Activated CD8-positive, alpha-beta memory T cell treated with anti-CD3 and anti-CD28 coated beads for 48 hours (primary cell): ENCODE data around the gene CGNL1.

Source experiments
- DNase-seq, 3 experiments: peaks; one replicate each; pipeline ENCODE4 v3.0.0-alpha.2; 2020; ENCODE audit warnings: low read depth in 2 of 3, low spot score in 2 of 3

CGNL1 gene

GRCh38 chr15:57422113-57422754 is 45.9 kb downstream of the CGNL1 start:
- no peak for DNase-seq

- DNase-seq = no peak
Measured at GRCh38 chr15:57423599-57424140, 47.4 kb downstream of the CGNL1 start.

GRCh38 chr15:57424628-57425405 is 48.5 kb downstream of the CGNL1 start:
- DNase-seq = no peak

DNA sequence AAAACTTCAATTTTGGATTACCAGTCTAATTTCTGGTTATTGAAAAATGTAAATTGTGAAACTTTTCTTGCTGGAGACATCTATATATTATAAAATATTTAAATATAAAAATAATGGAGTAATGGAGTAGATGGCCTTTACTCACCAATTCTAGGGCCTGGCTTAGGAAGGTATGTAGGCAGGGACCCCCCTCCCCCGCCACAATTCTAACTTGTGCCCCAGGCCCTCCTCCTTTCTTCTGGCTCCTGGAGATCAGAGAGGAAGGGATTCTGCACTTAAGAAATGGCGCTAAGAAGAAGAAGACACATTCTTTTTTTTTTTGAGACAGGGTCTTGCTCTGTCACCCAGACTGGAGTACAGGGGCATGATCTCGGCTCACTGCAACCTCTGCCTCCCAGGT is 49.5 kb downstream of the CGNL1 start:
- DNase-seq = no peak

DNA sequence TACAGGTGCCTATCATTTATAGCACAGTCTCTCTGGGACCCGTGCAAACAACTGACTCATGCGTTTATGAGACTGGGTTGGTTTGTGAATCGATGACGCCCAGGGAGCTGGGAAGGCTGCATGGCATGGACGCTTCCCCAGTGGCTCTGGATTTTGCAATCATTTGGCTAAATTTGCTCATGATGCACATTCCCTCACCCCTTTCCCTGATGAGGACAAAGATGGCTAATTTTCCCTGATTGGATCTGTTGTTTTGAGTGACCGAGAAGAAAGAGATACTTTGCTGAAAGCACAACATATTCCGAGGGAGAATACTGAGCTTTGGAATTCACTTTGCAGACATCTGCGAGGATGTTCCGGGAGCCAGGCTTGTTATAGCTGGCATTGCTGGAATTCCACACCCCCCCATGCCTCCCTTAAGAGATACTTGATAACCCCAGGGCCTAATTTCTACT is 51.1 kb downstream of the CGNL1 start:
- no peak for DNase-seq

DNA sequence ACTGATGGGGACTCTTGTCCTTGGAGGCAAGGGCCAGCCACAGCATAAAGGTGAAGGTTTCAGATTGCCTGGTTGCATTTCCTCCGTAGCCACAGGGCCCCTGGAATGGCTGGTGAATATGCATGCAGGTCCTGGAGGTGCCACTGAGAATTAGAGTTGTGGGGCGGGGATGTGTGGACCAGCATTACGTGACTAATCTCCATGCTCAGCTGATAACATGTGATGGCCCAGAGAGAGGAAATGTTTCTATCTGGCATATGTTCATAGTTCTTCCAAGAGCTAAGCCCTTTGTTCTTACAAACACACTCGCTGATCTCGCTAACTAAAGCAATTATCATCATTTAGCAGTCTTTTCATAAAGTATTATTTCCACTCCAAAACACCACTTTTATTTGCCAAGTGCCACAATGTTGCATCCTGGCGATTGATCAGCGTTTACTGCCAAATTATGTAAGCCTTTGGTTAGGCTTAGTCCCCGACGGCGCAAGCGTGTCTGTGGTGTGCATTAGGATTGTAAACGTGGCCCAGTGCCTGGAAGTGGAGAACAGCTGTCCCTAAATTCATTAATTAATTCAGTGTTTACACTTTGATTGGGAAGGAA is 55.9 kb downstream of the CGNL1 start:
- no peak for DNase-seq

GRCh38 chr15:57436166-57436565 is 59.9 kb downstream of the CGNL1 start:
- no peak for DNase-seq

DNA sequence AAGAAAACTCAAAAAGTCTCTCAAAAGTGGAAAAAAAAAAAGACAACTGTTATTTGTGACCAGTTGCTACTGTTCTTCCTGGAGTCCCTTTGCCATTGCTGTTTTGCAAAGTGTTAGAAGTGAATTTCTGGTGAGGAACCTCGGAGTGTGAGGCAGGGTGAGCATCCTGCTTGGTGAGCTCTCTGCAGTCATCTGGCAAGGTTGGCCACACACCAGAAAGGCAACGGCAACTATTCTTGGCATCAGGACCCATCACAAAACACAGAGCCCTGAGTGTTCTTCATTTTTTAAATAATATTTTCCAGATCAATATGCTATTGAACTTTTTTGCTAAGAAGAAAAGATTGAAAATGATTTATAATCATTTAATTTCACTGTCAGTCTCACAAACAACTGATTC is 60.7 kb downstream of the CGNL1 start:
- no peak for DNase-seq

DNA sequence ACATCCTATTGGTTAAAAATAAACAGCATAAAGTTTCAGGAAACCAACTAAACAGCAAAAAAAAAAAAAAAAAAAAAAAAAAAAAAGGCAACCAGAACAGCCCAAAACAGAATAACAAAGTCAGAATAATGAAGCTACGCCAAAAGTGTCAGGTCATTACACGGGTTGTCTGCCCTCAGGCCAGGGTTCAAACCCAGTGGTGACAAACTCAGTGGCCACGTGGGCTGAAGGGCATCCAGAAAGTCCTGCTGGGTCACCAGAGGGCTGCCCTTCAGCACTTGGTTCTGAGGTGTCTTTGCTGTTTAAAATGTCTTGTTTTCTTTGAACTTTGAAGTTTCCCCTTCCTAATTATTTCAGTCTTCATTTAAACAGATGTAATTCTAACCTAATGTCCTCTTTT is 61.3 kb downstream of the CGNL1 start:
- no peak for DNase-seq

DNA sequence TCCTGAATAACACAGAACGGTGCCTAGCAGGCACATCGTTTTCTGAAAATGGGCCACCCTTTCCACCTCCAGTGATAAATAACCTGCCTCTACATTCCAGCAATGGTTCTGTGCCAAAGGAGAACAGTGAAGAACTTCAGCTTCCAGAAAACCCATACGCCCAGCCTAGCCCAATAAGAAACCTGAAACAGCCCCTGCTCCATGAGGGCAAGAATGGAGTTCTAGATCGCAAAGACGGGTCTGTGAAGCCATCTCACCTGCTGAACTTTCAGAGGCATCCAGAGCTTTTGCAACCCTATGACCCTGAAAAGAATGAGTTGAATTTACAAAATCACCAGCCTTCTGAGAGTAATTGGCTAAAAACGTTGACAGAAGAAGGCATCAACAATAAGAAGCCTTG is 61.9 kb downstream of the CGNL1 start:
- DNase-seq = no peak

DNA sequence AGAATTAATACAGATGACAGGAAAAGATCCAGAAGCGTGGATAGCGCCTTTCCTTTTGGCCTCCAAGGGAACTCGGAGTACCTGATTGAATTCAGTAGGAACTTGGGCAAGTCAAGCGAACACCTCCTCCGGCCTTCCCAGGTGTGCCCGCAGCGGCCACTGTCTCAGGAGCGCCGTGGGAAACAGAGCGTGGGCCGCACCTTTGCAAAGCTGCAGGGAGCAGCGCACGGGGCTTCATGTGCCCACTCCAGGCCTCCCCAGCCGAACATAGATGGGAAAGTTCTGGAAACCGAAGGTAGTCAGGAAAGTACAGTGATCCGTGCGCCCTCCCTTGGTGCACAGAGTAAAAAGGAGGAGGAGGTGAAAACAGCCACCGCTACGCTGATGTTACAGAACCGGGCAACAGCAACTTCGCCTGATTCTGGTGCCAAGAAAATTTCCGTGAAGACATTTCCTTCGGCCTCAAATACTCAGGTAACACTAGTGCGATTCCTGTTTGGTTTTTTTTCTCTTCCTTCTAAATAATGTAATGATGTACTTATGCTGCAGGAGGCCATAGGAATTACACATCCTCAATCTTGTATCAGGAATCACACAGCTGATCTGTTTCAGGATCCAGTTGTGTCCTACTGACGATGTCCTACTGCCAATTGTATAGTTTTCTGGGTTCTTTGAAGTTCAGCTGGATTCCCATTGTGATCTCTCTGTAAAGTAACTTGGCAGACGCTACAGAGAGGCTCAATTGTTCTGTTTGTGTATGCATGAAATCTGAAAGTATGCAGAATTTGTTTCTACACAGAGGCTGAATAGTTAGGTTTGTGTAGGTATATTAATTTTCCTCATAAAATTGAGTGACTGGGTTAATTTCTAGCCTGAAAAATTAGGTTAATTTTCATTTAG is 63.1 kb downstream of the CGNL1 start:
- DNase-seq = no peak

GRCh38 chr15:57440167-57440566 is 63.9 kb downstream of the CGNL1 start:
- no peak for DNase-seq

DNA sequence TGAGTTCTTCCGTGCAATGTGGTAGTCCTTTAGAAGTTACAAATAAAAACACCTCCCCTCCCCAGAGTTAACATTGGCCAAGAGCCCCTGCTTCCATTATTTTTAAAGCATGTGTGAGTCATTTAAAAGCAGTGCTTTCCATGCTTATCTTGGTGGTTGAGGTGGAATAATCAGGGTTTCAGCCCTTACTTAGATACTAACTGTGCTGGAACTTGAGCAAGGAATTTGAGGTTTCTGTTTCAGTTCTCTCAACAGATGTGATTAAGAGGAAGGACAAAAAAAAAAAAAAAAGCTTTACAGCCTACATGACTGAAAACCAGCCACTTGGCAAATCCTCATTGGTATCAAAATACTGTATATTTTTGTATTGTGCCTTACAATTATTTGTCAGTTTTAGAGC is 64.5 kb downstream of the CGNL1 start:
- DNase-seq = no peak

DNA sequence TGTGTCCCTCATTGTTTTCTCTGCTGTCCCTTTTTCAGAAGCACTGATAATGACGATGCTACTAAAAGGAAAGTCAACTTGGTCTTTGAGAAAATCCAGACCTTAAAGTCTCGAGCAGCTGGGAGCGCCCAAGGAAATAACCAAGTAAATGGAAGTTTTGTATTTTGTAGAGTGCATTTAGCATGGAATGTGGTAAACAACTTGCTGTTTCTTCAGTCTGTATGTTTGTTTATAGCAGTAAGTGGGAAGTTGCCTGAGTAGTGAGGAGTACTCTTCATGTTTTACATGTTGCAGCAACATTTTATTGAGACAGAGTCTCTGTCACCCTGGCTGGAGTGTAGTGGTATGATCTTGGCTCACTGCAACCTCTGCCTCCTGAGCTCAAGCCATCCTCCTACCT is 66.0 kb downstream of the CGNL1 start:
- no peak for DNase-seq

- no peak for DNase-seq
Measured at GRCh38 chr15:57443486-57443885, 67.2 kb downstream of the CGNL1 start.

GRCh38 chr15:57444877-57445513 is 68.7 kb downstream of the CGNL1 start:
- no peak for DNase-seq

- DNase-seq = no peak
Measured at GRCh38 chr15:57445872-57446271, 69.6 kb downstream of the CGNL1 start.

- no peak for DNase-seq
Measured at GRCh38 chr15:57446393-57446792, 70.1 kb downstream of the CGNL1 start.

GRCh38 chr15:57451555-57451954 is 75.2 kb downstream of the CGNL1 start:
- no peak for DNase-seq

GRCh38 chr15:57452090-57452754 is 75.9 kb downstream of the CGNL1 start:
- DNase-seq = no peak
